HepG2 (cell line): ENCODE data around the gene MINDY2. TPM values are rescaled to one million over a fixed set of nuclear protein-coding genes. Genes with fewer than 3 reads are reported as not detected.

Experiments
- ASH2L ChIP-seq: fragments of 300-600, 200-600 bp; sonication (generic); IDR thresholded peaks from 2 replicates; pipeline ENCODE4 v1.7.0; 2017; ENCODE audit warnings: low read depth, mild to moderate bottlenecking, moderate library complexity, mixed read lengths, low read length; ENCODE audit not compliant: insufficient read length
- FOXA3 ChIP-seq: IDR thresholded peaks from 2 replicates; pipeline ENCODE4 v1.6.1; 2016; ENCODE audit warnings: missing genetic modification reagents, missing compliant biosample characterization
- GATAD1 ChIP-seq: IDR thresholded peaks from 2 replicates; pipeline ENCODE4 v1.6.1; 2016; ENCODE audit warnings: missing genetic modification reagents, missing compliant biosample characterization
- GLMP ChIP-seq: sonication (generic); formaldehyde crosslinking; IDR thresholded peaks from 2 replicates; pipeline ENCODE4 v1.9.0; 2021; ENCODE audit warnings: missing genetic modification reagents, mild to moderate bottlenecking, borderline replicate concordance
- HMGXB3 ChIP-seq: sonication (generic); formaldehyde crosslinking; IDR thresholded peaks from 2 replicates; pipeline ENCODE4 v1.4.0; 2020; ENCODE audit warnings: missing genetic modification reagents, borderline replicate concordance
- HNF4G ChIP-seq, 2 experiments: sonication (generic) in 1 of 2; formaldehyde crosslinking in 1 of 2; IDR thresholded peaks; 2 replicates each; pipeline versions ENCODE4 v1.4.0 to v1.6.1; 2011 to 2020; ENCODE audit warnings: borderline replicate concordance in 2 of 2, low read depth in 2 of 2, mild to moderate bottlenecking in 2 of 2, low read length in 1 of 2, missing genetic modification reagents in 1 of 2, moderate library complexity in 1 of 2
- MED8 ChIP-seq: sonication (generic); formaldehyde crosslinking; IDR thresholded peaks from 2 replicates; pipeline ENCODE4 v1.8.1; 2023; ENCODE audit warnings: mild to moderate bottlenecking, missing genetic modification reagents; ENCODE audit not compliant: insufficient replicate concordance
- MXD4 ChIP-seq: IDR thresholded peaks from 2 replicates; pipeline ENCODE4 v1.6.1; 2016; ENCODE audit warnings: mild to moderate bottlenecking, missing biosample characterization, missing genetic modification reagents
- NFRKB ChIP-seq: fragments of 450-650 bp; IDR thresholded peaks from 2 replicates; pipeline ENCODE4 v1.6.1; 2017
- REL ChIP-seq: sonication (generic); formaldehyde crosslinking; conservative IDR thresholded peaks from 2 replicates; pipeline ENCODE4 v1.8.0; 2022; ENCODE audit warnings: mild to moderate bottlenecking, missing genetic modification reagents, moderate library complexity
- TGIF2 ChIP-seq: IDR thresholded peaks from 2 replicates; pipeline ENCODE4 v1.6.1; 2016; ENCODE audit warnings: control low read depth, missing compliant biosample characterization
- UBTF ChIP-seq: sonication (generic); formaldehyde crosslinking; IDR thresholded peaks from 2 replicates; pipeline ENCODE4 v1.4.0; 2020; ENCODE audit warnings: mild to moderate bottlenecking, missing genetic modification reagents
- ZFY ChIP-seq: sonication (generic); formaldehyde crosslinking; IDR thresholded peaks from 2 replicates; pipeline ENCODE4 v1.4.0; 2020; ENCODE audit warnings: missing genetic modification reagents
- ZNF564 ChIP-seq: sonication (generic); formaldehyde crosslinking; IDR thresholded peaks from 2 replicates; pipeline ENCODE4 v1.8.1; 2023; ENCODE audit warnings: mild to moderate bottlenecking, missing genetic modification reagents
- ZNF780A ChIP-seq: sonication (generic); formaldehyde crosslinking; IDR thresholded peaks from 2 replicates; pipeline ENCODE4 v1.8.0; 2022; ENCODE audit warnings: mild to moderate bottlenecking, missing genetic modification reagents, moderate library complexity
- ZNF788 ChIP-seq: sonication (generic); formaldehyde crosslinking; IDR thresholded peaks from 2 replicates; pipeline ENCODE4 v1.5.0; 2020; ENCODE audit warnings: mild to moderate bottlenecking, missing genetic modification reagents, borderline replicate concordance
- ZSCAN5A ChIP-seq: sonication (generic); formaldehyde crosslinking; IDR thresholded peaks from 2 replicates; pipeline ENCODE4 v1.8.0; 2022; ENCODE audit warnings: mild to moderate bottlenecking, missing genetic modification reagents, borderline replicate concordance
- ZZZ3 ChIP-seq: sonication (generic); formaldehyde crosslinking; IDR thresholded peaks from 2 replicates; pipeline ENCODE4 v1.4.0; 2020; ENCODE audit warnings: missing genetic modification reagents, mild to moderate bottlenecking, borderline replicate concordance
- polyA plus RNA-seq, 8 experiments: library from polyadenylated mRNA; depleted of rRNA in 3 of 8; stranded (reverse) in 7 of 8; unstranded in 1 of 8; fragments of >200 nt; fragmentation: Illumina TruSeq in 4 of 8; extraction: Trizol in 4 of 8; gene quantifications; 2 replicates each; pipeline versions ENCODE4 v1.2.1 to v1.2.3, GENCODE V29; 2011 to 2016; ENCODE audit warnings: low read depth in 4 of 8, missing spikeins in 1 of 8, mixed read lengths in 1 of 8; ENCODE audit not compliant: insufficient read depth in 1 of 8
- total RNA-seq, 5 experiments: library from RNA; depleted of rRNA; stranded (reverse); fragments of >200 nt; fragmentation: Illumina TruSeq; extraction: Trizol; gene quantifications; 2 replicates each; pipeline ENCODE4 v1.2.3, GENCODE V29; 2016; ENCODE audit warnings: low read depth in 1 of 5

Gene MINDY2
- total and polyA plus RNA-seq, 2 of the 13 experiments (the other 11 are each of a cell fraction or from before 2014, with no cell fraction given), result 7.2 to 12.6 TPM

GRCh38 chr15:58771621-58772250 is 634 bp downstream of the MINDY2 start (continued):
- 0 out of 2 replicates have a peak, but pooled peaks have one; percentile 0 for TF ChIP-seq ZNF788 (CRISPR knock-in tag)
- TF ChIP-seq MED8 (CRISPR knock-in tag), result no peak
- TF ChIP-seq HMGXB3 (CRISPR knock-in tag), result no peak
- 0 out of 2 replicates have a peak, but pooled peaks have one; percentile 0 for TF ChIP-seq ZFY (CRISPR knock-in tag)
- no peak for TF ChIP-seq ZSCAN5A (CRISPR knock-in tag)
- no peak for TF ChIP-seq FOXA3 (CRISPR knock-in tag)
- TF ChIP-seq MXD4 (CRISPR knock-in tag), result no peak
- TF ChIP-seq UBTF (CRISPR knock-in tag), result peak; percentile 93
- 0 out of 2 replicates have a peak, but pooled peaks have one; percentile 38 for TF ChIP-seq ZNF780A
- TF ChIP-seq TGIF2 (CRISPR knock-in tag), result peak; percentile 59; the same call in 1 of the 2 replicates
- TF ChIP-seq GATAD1 (CRISPR knock-in tag), result no peak
- 0 out of 2 replicates have a peak, but pooled peaks have one; percentile 0 for TF ChIP-seq HNF4G (IDR thresholded peaks at IDR 0.05; ENCODE audit: borderline replicate concordance, low read depth, low read length)
- TF ChIP-seq HNF4G (CRISPR knock-in tag; IDR thresholded peaks at IDR 0.05; ENCODE audit: borderline replicate concordance, low read depth), result no peak
- no peak for TF ChIP-seq GLMP
- TF ChIP-seq REL (CRISPR knock-in tag), result peak; percentile 4; the same call in 1 of the 2 replicates
- TF ChIP-seq ASH2L, result peak; percentile 2
- TF ChIP-seq ZZZ3 (CRISPR knock-in tag), result no peak
- no peak for TF ChIP-seq NFRKB
- TF ChIP-seq ZNF564 (CRISPR knock-in tag), result no peak
